ENCODE data around the gene SLC29A2. TPM values are rescaled to one million over a fixed set of nuclear protein-coding genes. Genes with fewer than 3 reads are reported as not detected.
A peak's percentile ranks its signal among the peaks of the same experiment; 100 is the strongest.

SLC29A2 gene
- total and polyA plus RNA-seq, 12 donors, result 0.48 to 4.7 (median 1.3) TPM; not detected in 1

DNA sequence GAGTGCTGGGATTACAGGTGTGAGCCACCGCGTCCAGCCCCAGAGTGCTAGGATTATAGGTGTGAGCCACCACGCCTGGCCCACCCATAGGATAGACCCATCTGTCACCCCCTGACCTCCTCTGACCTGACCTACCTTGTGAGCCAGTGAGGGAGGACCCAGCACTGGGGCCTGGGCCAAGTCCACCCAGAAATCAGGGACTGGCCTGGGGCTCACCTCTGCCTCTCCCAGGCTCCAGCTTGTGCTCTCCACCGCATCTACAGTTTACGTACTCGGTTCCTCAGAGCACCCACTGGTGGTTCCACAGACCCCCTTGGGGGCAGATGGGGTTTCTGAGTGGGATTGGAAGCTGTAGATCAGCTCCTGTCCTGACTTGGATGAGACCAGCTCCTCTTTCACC, 6.4 kb downstream of the SLC29A2 start:
- intact Hi-C loops (cut with DNase I), result no loop called here
- Histone ChIP-seq H3K4me1 (replicated peaks in 1 of 2) (no peaks in the 10 kb centered on the region), H3K9me3 (replicated peaks in 1 of 3) (no peaks in the 10 kb centered on the region), H3K4me3 (no peak overlapping the region), H3K36me3 (replicated peaks in 1 of 2) (no peaks in the 10 kb centered on the region), H3K27me3 (no peaks in the 10 kb centered on the region), H3K27ac (no peak overlapping the region)
- no peak for DNase-seq
- 88 to 99% (median 94%) methylated on average over 6 of the region's 6 CpGs for WGBS, 4 donors
- TF ChIP-seq, protein P1, sequence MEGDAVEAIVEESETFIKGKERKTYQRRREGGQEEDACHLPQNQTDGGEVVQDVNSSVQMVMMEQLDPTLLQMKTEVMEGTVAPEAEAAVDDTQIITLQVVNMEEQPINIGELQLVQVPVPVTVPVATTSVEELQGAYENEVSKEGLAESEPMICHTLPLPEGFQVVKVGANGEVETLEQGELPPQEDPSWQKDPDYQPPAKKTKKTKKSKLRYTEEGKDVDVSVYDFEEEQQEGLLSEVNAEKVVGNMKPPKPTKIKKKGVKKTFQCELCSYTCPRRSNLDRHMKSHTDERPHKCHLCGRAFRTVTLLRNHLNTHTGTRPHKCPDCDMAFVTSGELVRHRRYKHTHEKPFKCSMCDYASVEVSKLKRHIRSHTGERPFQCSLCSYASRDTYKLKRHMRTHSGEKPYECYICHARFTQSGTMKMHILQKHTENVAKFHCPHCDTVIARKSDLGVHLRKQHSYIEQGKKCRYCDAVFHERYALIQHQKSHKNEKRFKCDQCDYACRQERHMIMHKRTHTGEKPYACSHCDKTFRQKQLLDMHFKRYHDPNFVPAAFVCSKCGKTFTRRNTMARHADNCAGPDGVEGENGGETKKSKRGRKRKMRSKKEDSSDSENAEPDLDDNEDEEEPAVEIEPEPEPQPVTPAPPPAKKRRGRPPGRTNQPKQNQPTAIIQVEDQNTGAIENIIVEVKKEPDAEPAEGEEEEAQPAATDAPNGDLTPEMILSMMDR (IDR thresholded peaks at IDR 0.05), result no peak
- TF ChIP-seq POLR2A (IDR thresholded peaks at IDR 0.05), result no peak

- Histone ChIP-seq H3K4me3 (no peak overlapping the region), H3K27ac (no peak overlapping the region), H3K4me1 (replicated peaks in 1 of 2) (no peaks in the 10 kb centered on the region), H3K27me3 (no peaks in the 10 kb centered on the region), H3K36me3 (replicated peaks in 1 of 2) (no peaks in the 10 kb centered on the region), H3K9me3 (replicated peaks in 1 of 3) (no peaks in the 10 kb centered on the region)
- DNase-seq, result peak in 2 of 7 donors; percentile 40 to 62
- intact Hi-C loops (cut with DNase I), result no loop called here
- 64 to 68% (median 65%) methylated on average over 6 to 15 of the region's 15 CpGs for WGBS, 4 donors
- TF ChIP-seq, protein P1 (IDR thresholded peaks at IDR 0.05), result peak in 5 of 6 experiments; percentile 32 to 50 (median 39)
- TF ChIP-seq POLR2A (IDR thresholded peaks at IDR 0.05), result no peak
Measured at GRCh38 chr11:66363805-66364535, 7.6 kb downstream of the SLC29A2 start.

DNA sequence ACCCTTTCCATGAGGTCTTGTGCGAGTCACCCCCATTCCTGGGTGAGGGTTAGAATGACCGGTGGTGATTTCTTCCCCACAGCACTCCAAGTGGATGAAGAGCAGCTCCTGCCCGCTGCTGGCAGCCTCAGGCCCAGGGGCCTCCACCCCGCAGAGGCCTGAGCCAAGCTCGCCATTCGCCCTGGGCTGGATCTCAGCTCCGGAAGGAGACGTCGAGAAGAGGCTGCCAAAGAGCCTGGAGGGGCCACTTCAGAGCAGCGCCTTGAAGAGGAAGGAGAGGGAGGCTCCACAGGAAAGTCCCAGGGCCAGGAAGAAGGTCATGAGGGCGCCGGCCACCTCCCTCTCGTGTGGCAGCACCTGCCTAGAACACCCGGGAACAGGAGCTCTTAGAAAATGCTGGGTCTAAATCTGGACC, 8.4 kb downstream of the SLC29A2 start:
- Histone ChIP-seq H3K4me1 (replicated peaks in 1 of 2) (no peaks in the 10 kb centered on the region), H3K4me3 (no peak overlapping the region), H3K36me3 (replicated peaks in 1 of 2) (no peaks in the 10 kb centered on the region), H3K9me3 (replicated peaks in 1 of 3) (no peaks in the 10 kb centered on the region), H3K27me3 (no peaks in the 10 kb centered on the region), H3K27ac (no peak overlapping the region)
- intact Hi-C loops (cut with DNase I), result no loop called here
- TF ChIP-seq, protein P1 (IDR thresholded peaks at IDR 0.05), result no peak
- TF ChIP-seq POLR2A (IDR thresholded peaks at IDR 0.05), result no peak
- WGBS, 4 donors, result 79 to 95% (median 88%) methylated on average over 5 to 14 of the region's 14 CpGs
- no peak for DNase-seq

GRCh38 chr11:66362481-66363147, 8.9 kb downstream of the SLC29A2 start:
- Histone ChIP-seq H3K27me3 (no peaks in the 10 kb centered on the region), H3K4me1 (replicated peaks in 1 of 2) (no peaks in the 10 kb centered on the region), H3K36me3 (replicated peaks in 1 of 2) (no peaks in the 10 kb centered on the region), H3K4me3 (no peak overlapping the region), H3K27ac (no peak overlapping the region), H3K9me3 (replicated peaks in 1 of 3) (no peaks in the 10 kb centered on the region)
- no peak for DNase-seq
- WGBS, 4 donors, result 81 to 95% (median 83%) methylated on average over 7 to 9 of the region's 9 CpGs
- intact Hi-C loops (cut with DNase I), result no loop called here
- TF ChIP-seq POLR2A (IDR thresholded peaks at IDR 0.05), result no peak
- TF ChIP-seq, protein P1 (IDR thresholded peaks at IDR 0.05), result no peak
